Activated B cell treated with CpG ODN at 0.5 μM for 24 hours (primary cell): ENCODE data around the gene TRIP10. TPM values are rescaled to one million over a fixed set of nuclear protein-coding genes. Genes with fewer than 3 reads are reported as not detected.

Experiments
- ATAC-seq: fragments of 200-7000 bp; cut with Tn5 transposase; one replicate; pipeline ENCODE4 v1.10.0; 2021; ENCODE audit warnings: low read depth, mild to moderate bottlenecking, moderate library complexity
- CTCF ChIA-PET: fragments of 350-600 bp; sonication (Branson Sonifier 250); formaldehyde crosslinking; loops from one replicate; lab custom pipeline; 2021; ENCODE audit warnings: antibody characterized with exemption; lab: Charles Lee
- POLR2A ChIA-PET: fragments of 350-600 bp; sonication (Branson Sonifier 250); formaldehyde crosslinking; loops from one replicate; lab custom pipeline; 2021; ENCODE audit warnings: antibody characterized with exemption; lab: Charles Lee
- DNase-seq: peaks from one replicate; pipeline ENCODE4 v3.0.0; 2022
- H3K27ac Mint-ChIP-seq: one replicate; pipeline ENCODE4 v1.8.0; 2020; ENCODE audit warnings: mixed read lengths
- H3K27me3 Mint-ChIP-seq: one replicate; pipeline ENCODE4 v1.8.0; 2021; ENCODE audit warnings: mixed read lengths
- H3K36me3 Mint-ChIP-seq: one replicate; pipeline ENCODE4 v1.8.0; 2021; ENCODE audit warnings: low read depth, mixed read lengths
- H3K4me1 Mint-ChIP-seq: one replicate; pipeline ENCODE4 v1.8.0; 2021; ENCODE audit warnings: mixed read lengths
- H3K4me3 Mint-ChIP-seq: one replicate; pipeline ENCODE4 v1.8.0; 2020; ENCODE audit warnings: mild to moderate bottlenecking, mixed read lengths
- H3K9me3 Mint-ChIP-seq: one replicate; pipeline ENCODE4 v1.8.0; 2020; ENCODE audit warnings: mixed read lengths
- CTCF ChIP-seq: fragments of 200-600 bp; IDR thresholded peaks from one replicate; pipeline ENCODE4 v1.8.0; 2022; ENCODE audit warnings: antibody characterized with exemption, mild to moderate bottlenecking
- intact Hi-C: fragments of 100-400 bp; cut with micrococcal nuclease; formaldehyde crosslinking; loops from one replicate; pipeline ENCODE4 v1.15.1; 2024
- total RNA-seq: library from RNA; stranded (reverse); gene quantifications from 2 replicates; pipeline ENCODE4 v1.2.3, GENCODE V29; 2022

Gene TRIP10
- total RNA-seq, 1 donor from 2014 or later = 101 TPM

GRCh38 chr19:6711605-6712004 is 27.9 kb upstream of the TRIP10 start:
- H3K27ac Mint-ChIP-seq = no peak overlapping the region
- no peaks in the 10 kb centered on the region for H3K9me3 Mint-ChIP-seq
- DNase-seq (no peak), ATAC-seq (no peak)
- H3K27me3 Mint-ChIP-seq = peaks cover 33% of the 10 kb centered on the region
- intact Hi-C loops = no loop called here
- TF ChIP-seq CTCF = no peak
- ChIA-PET POLR2A (no interaction called here), CTCF (no interaction called here)
- H3K36me3 Mint-ChIP-seq = no peaks in the 10 kb centered on the region
- H3K4me1 Mint-ChIP-seq = peaks cover 8% of the 10 kb centered on the region
- no peak overlapping the region for H3K4me3 Mint-ChIP-seq

- CTCF ChIA-PET = no interaction called here
These were observed 27.2 kb upstream of the TRIP10 start for GRCh38 chr19:6712231-6712630.

GRCh38 chr19:6712692-6713670 is 26.5 kb upstream of the TRIP10 start:
- intact Hi-C loops = no loop called here
- TF ChIP-seq CTCF = no peak
- ATAC-seq (no peak), DNase-seq (no peak)
- Mint-ChIP-seq H3K4me1 (peaks cover 10% of the 10 kb centered on the region), H3K9me3 (no peaks in the 10 kb centered on the region), H3K4me3 (no peak overlapping the region), H3K36me3 (no peaks in the 10 kb centered on the region), H3K27ac (no peak overlapping the region), H3K27me3 (peaks cover 29% of the 10 kb centered on the region)
- ChIA-PET CTCF (no interaction called here), POLR2A (no interaction called here)

More at GRCh38 chr19:6712231-6712630, 27.2 kb upstream of the TRIP10 start:
- Mint-ChIP-seq H3K4me1 (peaks cover 8% of the 10 kb centered on the region), H3K27me3 (peaks cover 33% of the 10 kb centered on the region), H3K4me3 (no peak overlapping the region), H3K27ac (no peak overlapping the region), H3K36me3 (no peaks in the 10 kb centered on the region), H3K9me3 (no peaks in the 10 kb centered on the region)
- no peak for ATAC-seq
- POLR2A ChIA-PET = no interaction called here
- intact Hi-C loops = no loop called here
- no peak for DNase-seq
- TF ChIP-seq CTCF = no peak

- Mint-ChIP-seq H3K4me3 (no peak overlapping the region), H3K27ac (no peak overlapping the region), H3K27me3 (peaks cover 25% of the 10 kb centered on the region), H3K9me3 (no peaks in the 10 kb centered on the region), H3K4me1 (peaks cover 10% of the 10 kb centered on the region), H3K36me3 (no peaks in the 10 kb centered on the region)
- CTCF ChIA-PET = no interaction called here
- ATAC-seq = no peak
- POLR2A ChIA-PET = no interaction called here
- intact Hi-C loops = no loop called here
- no peak for DNase-seq
- no peak for TF ChIP-seq CTCF
These were observed 25.4 kb upstream of the TRIP10 start for GRCh38 chr19:6713773-6714692.
